H1 (cell line): ENCODE data around the gene AGBL4. TPM values are rescaled to one million over a fixed set of nuclear protein-coding genes. Genes with fewer than 3 reads are reported as not detected.

Experiments used
- NANOG ChIP-seq: IDR thresholded peaks from 2 replicates; pipeline ENCODE4 v1.6.1; 2011; ENCODE audit warnings: low read length, low read depth, mild to moderate bottlenecking, inconsistent platforms; ENCODE audit not compliant: insufficient read depth, poor library complexity, severe bottlenecking
- SAP30 ChIP-seq: fragments of 300-600 bp; sonication (generic); IDR thresholded peaks from 2 replicates; pipeline ENCODE4 v1.7.1; 2012; ENCODE audit warnings: low read length, moderate library complexity, mild to moderate bottlenecking, inconsistent platforms; ENCODE audit not compliant: insufficient read depth, insufficient replicate concordance
- polyA plus RNA-seq, 7 experiments: library from polyadenylated mRNA; depleted of rRNA in 3 of 7; stranded (reverse) in 5 of 7; unstranded in 2 of 7; fragments of >200 nt in 5 of 7; fragments of 200-250 nt in 2 of 7; gene quantifications; 1 replicate in 5 of 7; 2 replicates in 1 of 7; 4 replicates in 1 of 7; pipeline versions ENCODE4 v1.2.1 to v1.2.3, GENCODE V29; 2011 to 2013; ENCODE audit warnings: missing spikeins in 2 of 7, mixed read lengths in 2 of 7
- total RNA-seq: library from RNA; stranded (reverse); fragmentation: NEBNext Ultra II Directional; extraction: Animal tissue kit (Norgen Biotek cat#: 25700); gene quantifications from 2 replicates; pipeline ENCODE4 v1.2.1, GENCODE V29; 2021
- TF ChIP-seq, protein P1 (sequence below): fragments of 300-600 bp; sonication (generic); IDR thresholded peaks from 2 replicates; pipeline ENCODE4 v1.7.1; 2012; ENCODE audit warnings: low read length, moderate library complexity, mild to moderate bottlenecking, inconsistent platforms; ENCODE audit not compliant: insufficient replicate concordance

AGBL4 gene
- total and polyA plus RNA-seq, 2 of the 8 experiments (the other 6 are each of a cell fraction or from before 2014, with no cell fraction given): 0.41 to 0.45 TPM

DNA sequence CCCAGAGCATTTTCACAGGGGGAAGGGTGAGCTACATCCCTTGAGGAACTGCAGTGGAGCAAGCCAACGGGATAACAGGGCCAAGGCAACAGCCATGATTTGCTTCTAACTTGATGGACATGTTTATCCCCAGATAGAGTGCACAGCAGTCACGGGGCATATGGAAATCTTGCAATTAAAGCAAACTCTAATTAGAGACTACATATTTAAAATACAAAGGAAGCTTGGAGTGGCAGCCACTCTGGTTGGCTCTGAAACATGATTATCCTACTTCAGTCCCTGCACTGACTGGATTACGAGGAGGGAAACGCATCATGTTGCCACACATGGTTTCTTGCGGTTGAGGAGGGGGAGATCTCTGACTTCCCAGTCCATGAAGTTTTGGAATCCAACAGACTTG, 1307.8 kb downstream of the AGBL4 start (continued):
- TF ChIP-seq, protein P1, sequence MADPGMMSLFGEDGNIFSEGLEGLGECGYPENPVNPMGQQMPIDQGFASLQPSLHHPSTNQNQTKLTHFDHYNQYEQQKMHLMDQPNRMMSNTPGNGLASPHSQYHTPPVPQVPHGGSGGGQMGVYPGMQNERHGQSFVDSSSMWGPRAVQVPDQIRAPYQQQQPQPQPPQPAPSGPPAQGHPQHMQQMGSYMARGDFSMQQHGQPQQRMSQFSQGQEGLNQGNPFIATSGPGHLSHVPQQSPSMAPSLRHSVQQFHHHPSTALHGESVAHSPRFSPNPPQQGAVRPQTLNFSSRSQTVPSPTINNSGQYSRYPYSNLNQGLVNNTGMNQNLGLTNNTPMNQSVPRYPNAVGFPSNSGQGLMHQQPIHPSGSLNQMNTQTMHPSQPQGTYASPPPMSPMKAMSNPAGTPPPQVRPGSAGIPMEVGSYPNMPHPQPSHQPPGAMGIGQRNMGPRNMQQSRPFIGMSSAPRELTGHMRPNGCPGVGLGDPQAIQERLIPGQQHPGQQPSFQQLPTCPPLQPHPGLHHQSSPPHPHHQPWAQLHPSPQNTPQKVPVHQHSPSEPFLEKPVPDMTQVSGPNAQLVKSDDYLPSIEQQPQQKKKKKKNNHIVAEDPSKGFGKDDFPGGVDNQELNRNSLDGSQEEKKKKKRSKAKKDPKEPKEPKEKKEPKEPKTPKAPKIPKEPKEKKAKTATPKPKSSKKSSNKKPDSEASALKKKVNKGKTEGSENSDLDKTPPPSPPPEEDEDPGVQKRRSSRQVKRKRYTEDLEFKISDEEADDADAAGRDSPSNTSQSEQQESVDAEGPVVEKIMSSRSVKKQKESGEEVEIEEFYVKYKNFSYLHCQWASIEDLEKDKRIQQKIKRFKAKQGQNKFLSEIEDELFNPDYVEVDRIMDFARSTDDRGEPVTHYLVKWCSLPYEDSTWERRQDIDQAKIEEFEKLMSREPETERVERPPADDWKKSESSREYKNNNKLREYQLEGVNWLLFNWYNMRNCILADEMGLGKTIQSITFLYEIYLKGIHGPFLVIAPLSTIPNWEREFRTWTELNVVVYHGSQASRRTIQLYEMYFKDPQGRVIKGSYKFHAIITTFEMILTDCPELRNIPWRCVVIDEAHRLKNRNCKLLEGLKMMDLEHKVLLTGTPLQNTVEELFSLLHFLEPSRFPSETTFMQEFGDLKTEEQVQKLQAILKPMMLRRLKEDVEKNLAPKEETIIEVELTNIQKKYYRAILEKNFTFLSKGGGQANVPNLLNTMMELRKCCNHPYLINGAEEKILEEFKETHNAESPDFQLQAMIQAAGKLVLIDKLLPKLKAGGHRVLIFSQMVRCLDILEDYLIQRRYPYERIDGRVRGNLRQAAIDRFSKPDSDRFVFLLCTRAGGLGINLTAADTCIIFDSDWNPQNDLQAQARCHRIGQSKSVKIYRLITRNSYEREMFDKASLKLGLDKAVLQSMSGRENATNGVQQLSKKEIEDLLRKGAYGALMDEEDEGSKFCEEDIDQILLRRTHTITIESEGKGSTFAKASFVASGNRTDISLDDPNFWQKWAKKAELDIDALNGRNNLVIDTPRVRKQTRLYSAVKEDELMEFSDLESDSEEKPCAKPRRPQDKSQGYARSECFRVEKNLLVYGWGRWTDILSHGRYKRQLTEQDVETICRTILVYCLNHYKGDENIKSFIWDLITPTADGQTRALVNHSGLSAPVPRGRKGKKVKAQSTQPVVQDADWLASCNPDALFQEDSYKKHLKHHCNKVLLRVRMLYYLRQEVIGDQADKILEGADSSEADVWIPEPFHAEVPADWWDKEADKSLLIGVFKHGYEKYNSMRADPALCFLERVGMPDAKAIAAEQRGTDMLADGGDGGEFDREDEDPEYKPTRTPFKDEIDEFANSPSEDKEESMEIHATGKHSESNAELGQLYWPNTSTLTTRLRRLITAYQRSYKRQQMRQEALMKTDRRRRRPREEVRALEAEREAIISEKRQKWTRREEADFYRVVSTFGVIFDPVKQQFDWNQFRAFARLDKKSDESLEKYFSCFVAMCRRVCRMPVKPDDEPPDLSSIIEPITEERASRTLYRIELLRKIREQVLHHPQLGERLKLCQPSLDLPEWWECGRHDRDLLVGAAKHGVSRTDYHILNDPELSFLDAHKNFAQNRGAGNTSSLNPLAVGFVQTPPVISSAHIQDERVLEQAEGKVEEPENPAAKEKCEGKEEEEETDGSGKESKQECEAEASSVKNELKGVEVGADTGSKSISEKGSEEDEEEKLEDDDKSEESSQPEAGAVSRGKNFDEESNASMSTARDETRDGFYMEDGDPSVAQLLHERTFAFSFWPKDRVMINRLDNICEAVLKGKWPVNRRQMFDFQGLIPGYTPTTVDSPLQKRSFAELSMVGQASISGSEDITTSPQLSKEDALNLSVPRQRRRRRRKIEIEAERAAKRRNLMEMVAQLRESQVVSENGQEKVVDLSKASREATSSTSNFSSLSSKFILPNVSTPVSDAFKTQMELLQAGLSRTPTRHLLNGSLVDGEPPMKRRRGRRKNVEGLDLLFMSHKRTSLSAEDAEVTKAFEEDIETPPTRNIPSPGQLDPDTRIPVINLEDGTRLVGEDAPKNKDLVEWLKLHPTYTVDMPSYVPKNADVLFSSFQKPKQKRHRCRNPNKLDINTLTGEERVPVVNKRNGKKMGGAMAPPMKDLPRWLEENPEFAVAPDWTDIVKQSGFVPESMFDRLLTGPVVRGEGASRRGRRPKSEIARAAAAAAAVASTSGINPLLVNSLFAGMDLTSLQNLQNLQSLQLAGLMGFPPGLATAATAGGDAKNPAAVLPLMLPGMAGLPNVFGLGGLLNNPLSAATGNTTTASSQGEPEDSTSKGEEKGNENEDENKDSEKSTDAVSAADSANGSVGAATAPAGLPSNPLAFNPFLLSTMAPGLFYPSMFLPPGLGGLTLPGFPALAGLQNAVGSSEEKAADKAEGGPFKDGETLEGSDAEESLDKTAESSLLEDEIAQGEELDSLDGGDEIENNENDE: no peak
- TF ChIP-seq NANOG (no peak), SAP30 (no peak)
